Uterus (tissue), 2 donors: Measurements from ENCODE around the gene KCNE2.

ENCODE experiments used
- CTCF ChIP-seq, 4 experiments: fragments of 200-600 bp in 2 of 4; fragments of 450-650 bp in 2 of 4; sonication (generic) in 2 of 4; IDR thresholded peaks; one replicate each; pipeline ENCODE4 v1.5.1; 2016 to 2019; ENCODE audit warnings: antibody characterized with exemption in 4 of 4, mild to moderate bottlenecking in 2 of 4, moderate library complexity in 1 of 4
- POLR2A ChIP-seq, 2 donors: fragments of 450-650 bp; IDR thresholded peaks; one replicate each; pipeline ENCODE4 v1.6.1; 2016; ENCODE audit warnings: antibody characterized with exemption in 2 of 2, mild to moderate bottlenecking in 1 of 2, moderate library complexity in 1 of 2

DNA sequence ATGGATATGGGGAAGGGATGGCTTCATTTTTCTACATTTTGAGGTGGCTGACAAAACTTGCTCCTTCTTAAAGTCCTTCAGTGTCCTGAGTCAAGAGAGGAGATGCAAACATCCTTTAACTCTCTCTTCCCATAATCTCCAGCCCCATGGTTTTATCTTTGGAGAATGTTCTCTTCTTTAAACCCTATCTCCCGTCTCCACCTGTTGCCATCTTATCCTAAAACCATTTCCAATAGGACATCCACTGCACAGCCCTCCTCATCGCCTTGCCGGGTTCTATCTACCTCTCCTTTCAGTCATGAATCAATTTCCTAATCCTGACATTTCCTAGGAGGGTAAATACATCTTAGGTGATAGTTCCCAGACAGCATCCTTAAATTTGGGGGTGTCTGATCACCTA, 44.2 kb upstream of the KCNE2 start:
- TF ChIP-seq CTCF (IDR thresholded peaks at IDR 0.05): no peak
- TF ChIP-seq POLR2A (IDR thresholded peaks at IDR 0.05): no peak
